Endodermal cell (in vitro differentiated cells): ENCODE data around the gene ZNRF3. TPM values are rescaled to one million over a fixed set of nuclear protein-coding genes. Genes with fewer than 3 reads are reported as not detected.

Source experiments
- DNase-seq: peaks from one replicate; pipeline ENCODE4 v3.0.0-alpha.2; 2017
- H3K27ac ChIP-seq: 2 replicates; pipeline ENCODE4 v1.5.1; 2013; ENCODE audit warnings: mild to moderate bottlenecking, low read depth, low read length, moderate library complexity
- H3K27me3 ChIP-seq: 2 replicates; pipeline ENCODE4 v1.6.1; 2013; ENCODE audit warnings: mild to moderate bottlenecking, low read length, moderate library complexity; ENCODE audit not compliant: insufficient read depth, control insufficient read depth, poor library complexity, severe bottlenecking
- H3K36me3 ChIP-seq: 2 replicates; pipeline ENCODE4 v1.7.0; 2013; ENCODE audit warnings: mild to moderate bottlenecking, low read length, moderate library complexity; ENCODE audit not compliant: control insufficient read depth, insufficient read depth
- H3K4me1 ChIP-seq: one replicate; pipeline ENCODE4 v1.7.0; 2013; ENCODE audit warnings: low read length; ENCODE audit not compliant: control insufficient read depth, insufficient read depth
- H3K4me3 ChIP-seq: 2 replicates; pipeline ENCODE4 v1.5.1; 2013; ENCODE audit warnings: mild to moderate bottlenecking, low read length, moderate library complexity
- H3K9ac ChIP-seq: 2 replicates; pipeline ENCODE4 v1.6.1; 2013; ENCODE audit warnings: mild to moderate bottlenecking, low read length, moderate library complexity; ENCODE audit not compliant: poor library complexity, severe bottlenecking; ENCODE audit errors: extremely low read depth
- H3K9me3 ChIP-seq: 2 replicates; pipeline ENCODE4 v1.6.1; 2013; ENCODE audit warnings: mild to moderate bottlenecking, low read length, moderate library complexity; ENCODE audit not compliant: control insufficient read depth
- H3K27ac Mint-ChIP-seq: 2 replicates; pipeline ENCODE4 v1.8.0; 2020; ENCODE audit warnings: mixed read lengths
- H3K27me3 Mint-ChIP-seq: 2 replicates; pipeline ENCODE4 v1.8.0; 2021; ENCODE audit warnings: mild to moderate bottlenecking, mixed read lengths; ENCODE audit not compliant: insufficient read depth
- H3K36me3 Mint-ChIP-seq: 2 replicates; pipeline ENCODE4 v1.8.0; 2020; ENCODE audit warnings: low read depth, mixed read lengths
- H3K4me1 Mint-ChIP-seq: 2 replicates; pipeline ENCODE4 v1.8.0; 2020; ENCODE audit warnings: mixed read lengths
- H3K4me3 Mint-ChIP-seq: 2 replicates; pipeline ENCODE4 v1.8.0; 2020; ENCODE audit warnings: mild to moderate bottlenecking, moderate library complexity, mixed read lengths
- H3K9me3 Mint-ChIP-seq: 2 replicates; pipeline ENCODE4 v1.8.0; 2020; ENCODE audit warnings: mild to moderate bottlenecking, mixed read lengths
- WGBS, 2 experiments: methylation state at CpG; one replicate each; pipeline versions ENCODE4 v1.1.5 to v1.1.7; 2013; ENCODE audit warnings: missing lambda C conversion rate in 2 of 2, mixed read lengths in 1 of 2; ENCODE audit not compliant: insufficient coverage in 1 of 2, insufficient read length in 1 of 2; 5-methylcytosine and 5-hydroxymethylcytosine counted together
- total RNA-seq, 2 donors: library from RNA; stranded (reverse); fragmentation: NEBNext Ultra II Directional in 1 of 2; extraction: Animal tissue kit (Norgen Biotek cat#: 25700) in 1 of 2; gene quantifications; 2 replicates in 1 of 2; 3 replicates in 1 of 2; pipeline ENCODE4 v1.2.1, GENCODE V29; 2021
- TF ChIP-seq, protein P1 (sequence below): fragments of 200-600 bp; sonication (generic); conservative IDR thresholded peaks from 2 replicates; pipeline ENCODE4 v1.5.0; 2021; ENCODE audit warnings: antibody characterized with exemption, mild to moderate bottlenecking

Gene ZNRF3
- total RNA-seq, 2 donors from 2014 or later: 15.8 to 19.8 TPM

DNA sequence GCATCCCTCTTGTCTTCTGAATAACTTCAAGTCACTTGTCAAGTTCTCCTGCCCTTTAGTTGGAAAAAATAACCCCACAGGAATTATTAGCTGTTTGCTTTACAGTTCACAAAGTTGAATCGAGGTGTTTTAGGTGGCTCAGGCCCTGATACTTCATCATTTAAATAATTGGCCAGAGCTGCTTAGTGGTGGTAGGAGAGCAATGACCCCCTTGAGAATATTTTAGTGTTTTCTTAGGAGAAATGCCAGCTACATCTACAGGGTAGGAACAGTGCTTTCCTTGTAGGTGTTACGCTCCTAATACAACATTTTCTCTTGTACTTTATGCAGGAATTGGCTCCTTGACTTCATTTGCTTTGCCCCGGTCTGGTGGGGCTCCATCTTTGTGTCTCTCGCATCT lies 105.1 kb downstream of the ZNRF3 start:
- Mint-ChIP-seq H3K36me3 (peaks cover 48% of the 10 kb centered on the region), H3K9me3 (peaks cover 7% of the 10 kb centered on the region), H3K4me1 (peaks cover 53% of the 10 kb centered on the region), H3K27me3 (no peaks in the 10 kb centered on the region), H3K4me3 (no peak overlapping the region), H3K27ac (peak overlapping the region; percentile 82)
- Histone ChIP-seq H3K9ac (no peak overlapping the region), H3K4me3 (no peak overlapping the region), H3K36me3 (peaks cover 48% of the 10 kb centered on the region), H3K4me1 (peaks cover 9% of the 10 kb centered on the region), H3K27me3 (no peaks in the 10 kb centered on the region), H3K9me3 (peaks cover 13% of the 10 kb centered on the region), H3K27ac (peak overlapping the region; percentile 21)
- TF ChIP-seq, protein P1, sequence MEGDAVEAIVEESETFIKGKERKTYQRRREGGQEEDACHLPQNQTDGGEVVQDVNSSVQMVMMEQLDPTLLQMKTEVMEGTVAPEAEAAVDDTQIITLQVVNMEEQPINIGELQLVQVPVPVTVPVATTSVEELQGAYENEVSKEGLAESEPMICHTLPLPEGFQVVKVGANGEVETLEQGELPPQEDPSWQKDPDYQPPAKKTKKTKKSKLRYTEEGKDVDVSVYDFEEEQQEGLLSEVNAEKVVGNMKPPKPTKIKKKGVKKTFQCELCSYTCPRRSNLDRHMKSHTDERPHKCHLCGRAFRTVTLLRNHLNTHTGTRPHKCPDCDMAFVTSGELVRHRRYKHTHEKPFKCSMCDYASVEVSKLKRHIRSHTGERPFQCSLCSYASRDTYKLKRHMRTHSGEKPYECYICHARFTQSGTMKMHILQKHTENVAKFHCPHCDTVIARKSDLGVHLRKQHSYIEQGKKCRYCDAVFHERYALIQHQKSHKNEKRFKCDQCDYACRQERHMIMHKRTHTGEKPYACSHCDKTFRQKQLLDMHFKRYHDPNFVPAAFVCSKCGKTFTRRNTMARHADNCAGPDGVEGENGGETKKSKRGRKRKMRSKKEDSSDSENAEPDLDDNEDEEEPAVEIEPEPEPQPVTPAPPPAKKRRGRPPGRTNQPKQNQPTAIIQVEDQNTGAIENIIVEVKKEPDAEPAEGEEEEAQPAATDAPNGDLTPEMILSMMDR: no peak
- 91 to 94% methylated on average over 3 to 4 of the region's 4 CpGs for WGBS, 2 experiments
- DNase-seq: no peak

DNA sequence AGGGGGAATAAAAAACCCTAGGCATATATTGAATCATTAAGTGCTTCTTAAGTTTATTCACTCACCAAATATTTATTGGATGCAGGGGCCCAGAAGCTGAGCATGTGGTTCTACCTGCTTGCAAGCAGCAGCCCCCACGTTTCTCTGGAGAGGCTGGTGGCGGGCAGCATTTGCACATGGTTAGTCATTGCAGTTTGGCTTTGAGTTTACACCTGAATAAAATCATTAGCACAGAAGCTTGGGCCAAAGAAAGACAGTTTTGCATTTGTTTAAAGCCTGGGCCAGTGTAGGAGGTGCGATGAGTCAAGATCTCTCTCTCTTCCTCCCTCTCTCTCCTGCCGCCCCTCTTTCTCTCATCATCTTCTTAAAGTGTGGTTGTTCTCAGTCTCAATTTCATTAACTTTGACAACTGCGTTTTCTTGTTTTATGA lies 105.7 kb downstream of the ZNRF3 start:
- no peak overlapping the region for H3K4me3 ChIP-seq
- peak; percentile 80 for DNase-seq
- H3K4me1 ChIP-seq: peaks cover 5% of the 10 kb centered on the region
- TF ChIP-seq, protein P1: no peak
- H3K27me3 ChIP-seq: no peaks in the 10 kb centered on the region
- Mint-ChIP-seq H3K4me1 (peaks cover 47% of the 10 kb centered on the region), H3K36me3 (peaks cover 53% of the 10 kb centered on the region), H3K27me3 (no peaks in the 10 kb centered on the region), H3K9me3 (peaks cover 7% of the 10 kb centered on the region), H3K4me3 (no peak overlapping the region), H3K27ac (peak overlapping the region; percentile 82)
- H3K9me3 ChIP-seq: peaks cover 13% of the 10 kb centered on the region
- no peak overlapping the region for H3K9ac ChIP-seq
- peaks cover 52% of the 10 kb centered on the region for H3K36me3 ChIP-seq
- 52 to 72% methylated on average over 5 of the region's 5 CpGs for WGBS, 2 experiments
- peak overlapping the region; percentile 36 for H3K27ac ChIP-seq

DNA sequence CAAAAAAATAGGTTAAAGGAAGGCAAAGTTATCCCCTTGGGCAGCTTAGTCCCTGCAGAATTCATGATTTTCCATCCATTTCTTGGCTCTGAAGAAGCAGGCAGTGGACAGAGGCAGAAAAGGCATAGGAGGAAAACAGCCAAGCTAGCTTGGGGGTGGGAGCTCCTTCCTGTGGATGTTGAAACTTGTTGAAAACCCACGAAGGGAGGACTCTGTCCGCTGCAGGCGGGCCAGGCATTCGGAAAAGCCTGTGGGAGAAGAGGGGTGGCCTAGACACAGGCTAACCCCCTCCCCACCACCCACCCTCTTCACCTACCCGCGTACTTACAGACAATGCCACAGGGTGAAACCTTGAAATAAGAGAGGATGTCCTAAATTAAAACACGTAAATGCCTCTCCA lies 106.1 kb downstream of the ZNRF3 start:
- peaks cover 13% of the 10 kb centered on the region for H3K9me3 ChIP-seq
- WGBS, 2 experiments: 61 to 82% methylated on average over 2 to 7 of the region's 7 CpGs
- Mint-ChIP-seq H3K4me1 (peaks cover 43% of the 10 kb centered on the region), H3K27ac (peak overlapping the region; percentile 82), H3K9me3 (peaks cover 7% of the 10 kb centered on the region), H3K27me3 (no peaks in the 10 kb centered on the region), H3K4me3 (no peak overlapping the region), H3K36me3 (peaks cover 56% of the 10 kb centered on the region)
- TF ChIP-seq, protein P1: no peak
- no peak overlapping the region for H3K4me3 ChIP-seq
- peaks cover 5% of the 10 kb centered on the region for H3K4me1 ChIP-seq
- H3K36me3 ChIP-seq: peaks cover 52% of the 10 kb centered on the region
- H3K27ac ChIP-seq: peak overlapping the region; percentile 36
- no peak overlapping the region for H3K9ac ChIP-seq
- no peak for DNase-seq
- H3K27me3 ChIP-seq: no peaks in the 10 kb centered on the region
